RWPE1 (cell line): ENCODE data around the gene SLC25A27.

Experiments
- CTCF ChIA-PET: fragments of 350-600 bp; sonication (Branson Sonifier 250); formaldehyde crosslinking; extraction: SDS; loops from one replicate; lab custom pipeline; 2021; lab: Yijun Ruan, JAX
- POLR2A ChIA-PET: fragments of 400-600 bp; formaldehyde crosslinking; extraction: SDS; loops from one replicate; lab custom pipeline; 2020; ENCODE audit warnings: antibody characterized with exemption; ENCODE audit not compliant: low non-redundant PET; lab: Yijun Ruan, JAX
- DNase-seq: peaks from one replicate; pipeline ENCODE4 v3.0.0; 2012; ENCODE audit warnings: low spot score
- H3K27ac ChIP-seq: fragments of 450-650 bp; 2 replicates; pipeline ENCODE4 v1.5.1; 2017
- CTCF ChIP-seq: fragments of 450-650 bp; conservative IDR thresholded peaks from 2 replicates; pipeline ENCODE4 v1.5.1; 2017; ENCODE audit warnings: low read depth, mild to moderate bottlenecking

Gene SLC25A27

DNA sequence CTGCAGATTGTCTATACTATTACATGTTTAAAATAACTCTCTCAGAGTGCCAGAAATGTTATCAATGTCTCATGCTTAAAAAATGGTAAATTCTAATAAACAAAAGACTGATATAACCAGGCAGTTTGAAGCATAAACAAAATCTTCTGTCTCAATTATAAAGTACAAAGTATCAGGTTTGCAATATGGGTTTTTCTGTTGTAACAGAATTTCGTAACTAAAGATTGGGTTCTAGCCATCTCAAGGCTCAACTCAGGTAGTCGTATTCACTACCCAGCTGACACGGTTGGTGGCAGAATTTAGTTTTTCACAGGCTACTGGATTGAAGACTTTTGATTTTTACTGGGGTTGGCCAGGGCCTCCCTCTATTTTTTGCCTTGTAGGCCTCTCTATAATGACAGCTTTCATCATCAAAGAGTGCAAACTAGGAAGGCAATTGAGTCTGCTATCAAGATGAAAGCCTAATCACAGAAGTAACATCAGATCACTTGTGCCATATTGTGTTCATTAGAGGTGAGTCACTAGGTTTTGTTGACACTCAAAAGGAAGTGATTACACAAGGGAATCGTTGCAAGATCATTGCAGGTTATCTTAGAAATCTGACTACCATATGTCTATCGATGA lies 3.8 kb upstream of the SLC25A27 start:
- POLR2A ChIA-PET, result no interaction called here
- H3K27ac ChIP-seq, result no peak overlapping the region
- CTCF ChIA-PET, result no interaction called here
- no peak for TF ChIP-seq CTCF
- peak; percentile 22 for DNase-seq

DNA sequence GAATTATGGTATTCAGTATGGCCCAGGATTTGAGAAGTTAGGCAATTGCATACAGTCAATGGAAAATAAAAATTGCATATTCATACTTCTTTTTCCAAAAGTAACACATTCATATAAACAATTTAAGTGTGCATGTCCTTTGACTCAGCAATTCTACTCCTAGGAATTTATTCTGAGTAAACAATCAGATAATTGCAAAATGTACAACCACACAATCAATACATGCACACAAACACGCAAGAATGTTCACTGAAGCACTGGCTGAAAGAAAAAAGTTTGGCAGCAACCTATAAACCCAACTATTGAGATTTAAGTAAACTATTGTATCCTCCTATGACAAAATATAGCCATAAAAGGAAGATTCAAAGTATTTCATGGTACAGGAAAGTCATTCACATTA lies 1.8 kb upstream of the SLC25A27 start:
- ChIA-PET POLR2A (no interaction called here), CTCF (no interaction called here)
- DNase-seq, result no peak
- no peak overlapping the region for H3K27ac ChIP-seq
- no peak for TF ChIP-seq CTCF

DNA sequence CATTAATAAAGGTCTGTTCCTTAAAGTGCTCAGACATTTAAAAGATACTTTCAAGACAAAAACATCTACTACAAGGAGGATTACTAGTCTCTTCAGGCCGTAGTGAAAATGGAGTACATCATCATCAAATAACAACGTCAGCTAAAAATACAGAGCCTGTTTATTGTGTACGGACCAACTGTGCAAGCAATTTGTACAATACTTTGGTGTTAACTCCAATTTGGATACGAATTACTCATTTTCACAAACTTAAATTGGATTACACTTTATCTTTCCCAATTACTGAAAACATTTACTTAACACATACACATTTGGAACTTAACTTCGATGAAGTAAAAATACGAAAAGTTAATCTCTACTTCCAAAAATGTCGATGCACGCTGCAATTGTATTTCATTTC lies 959 bp upstream of the SLC25A27 start:
- ChIA-PET POLR2A (no interaction called here), CTCF (no interaction called here)
- H3K27ac ChIP-seq, result no peak overlapping the region
- peak; percentile 17 for DNase-seq
- TF ChIP-seq CTCF, result no peak

- H3K27ac ChIP-seq, result peak overlapping the region; percentile 67
- DNase-seq, result no peak
- CTCF ChIA-PET, result interaction anchor here (0.6 kb wide), 1 partner anchor 444 kb away, joined by 3 read pairs; no protein-coding TSS in a partner anchor
- no peak for TF ChIP-seq CTCF
- POLR2A ChIA-PET, result no interaction called here
Measured at GRCh38 chr6:46652232-46652602, 558 bp upstream of the SLC25A27 start.

DNA sequence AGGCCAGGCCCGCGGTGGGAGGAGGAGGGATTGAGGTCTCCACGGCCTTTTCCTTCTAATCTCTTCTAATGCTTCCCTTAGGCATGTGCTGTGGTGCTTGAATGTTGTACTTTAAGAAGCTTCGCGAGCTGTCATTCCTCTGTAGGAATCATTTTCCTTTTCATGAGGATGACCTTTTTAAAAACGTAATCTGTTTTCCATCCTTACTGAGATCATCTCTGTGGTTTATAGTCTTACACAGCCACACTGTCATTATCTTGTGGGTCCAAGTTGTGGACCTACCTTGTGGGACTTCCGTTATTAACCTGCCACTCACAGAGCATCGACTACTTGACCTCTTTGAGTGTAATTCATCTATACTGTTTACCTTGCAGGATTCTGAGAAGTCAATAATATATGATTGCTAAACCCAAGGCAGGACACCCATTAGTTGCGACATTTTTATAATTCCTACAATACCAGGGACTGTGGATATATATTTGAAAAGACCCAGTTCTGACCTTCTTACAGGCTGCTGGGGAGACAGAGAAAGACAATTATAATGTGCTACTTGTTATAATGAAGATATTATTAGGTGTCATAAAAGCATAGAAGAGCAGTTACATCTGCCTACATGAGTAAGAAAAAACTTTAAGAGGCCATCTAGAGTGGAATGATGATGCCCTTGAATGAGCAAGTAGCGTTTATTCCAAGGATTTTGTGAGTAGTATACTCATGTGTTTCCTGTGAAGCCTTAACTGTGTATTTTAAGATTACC lies 842 bp downstream of the SLC25A27 start:
- peak overlapping the region; percentile 67 for H3K27ac ChIP-seq
- CTCF ChIA-PET, result interaction anchor here (0.7 kb wide), 1 partner anchor 40 kb away, joined by 3 read pairs; no protein-coding TSS in a partner anchor
- no peak for DNase-seq
- no peak for TF ChIP-seq CTCF
- POLR2A ChIA-PET, result interaction anchor here (0.5 kb wide), 1 partner anchor 642 kb away, joined by 3 read pairs; no protein-coding TSS in a partner anchor

- POLR2A ChIA-PET, result no interaction called here
- H3K27ac ChIP-seq, result no peak overlapping the region
- CTCF ChIA-PET, result interaction anchor here (0.6 to 1.1 kb wide), 4 partner anchors 21 to 1645 kb away, joined by 3 to 4 read pairs (median 3); no protein-coding TSS in a partner anchor
- DNase-seq, result no peak
- TF ChIP-seq CTCF, result no peak
Measured at GRCh38 chr6:46655803-46656202, 3.0 kb downstream of the SLC25A27 start.
